Hepatic stellate cell (primary cell): Measurements from ENCODE around the gene IFNL1.
"Not testable (repeated sequence)": the region's sequence is repeated elsewhere in the genome, so short reads cannot be mapped to it uniquely, and the experiment has no call there.

Experiments used
- DNase-seq: peaks from one replicate; pipeline ENCODE4 v3.0.0; 2011; ENCODE audit warnings: low spot score

Gene IFNL1

GRCh38 chr19:39308531-39309304, 12.5 kb downstream of the IFNL1 start:
- DNase-seq = no peak

GRCh38 chr19:39309305-39309670, 13.1 kb downstream of the IFNL1 start:
- not testable (repeated sequence) for DNase-seq

- DNase-seq = no peak
These were observed 14.5 kb downstream of the IFNL1 start for GRCh38 chr19:39310558-39311311.

GRCh38 chr19:39314016-39314728, 18.0 kb downstream of the IFNL1 start:
- no peak for DNase-seq

- DNase-seq = no peak
These were observed 19.7 kb downstream of the IFNL1 start for GRCh38 chr19:39315933-39316332.

- DNase-seq = no peak
These were observed 20.6 kb downstream of the IFNL1 start for GRCh38 chr19:39316627-39317321.

- DNase-seq = no peak
These were observed 21.3 kb downstream of the IFNL1 start for GRCh38 chr19:39317476-39317875.

GRCh38 chr19:39318071-39318470, 21.9 kb downstream of the IFNL1 start:
- no peak for DNase-seq

GRCh38 chr19:39318690-39319089, 22.5 kb downstream of the IFNL1 start:
- no peak for DNase-seq

GRCh38 chr19:39319098-39319891, 23.1 kb downstream of the IFNL1 start:
- DNase-seq = no peak

GRCh38 chr19:39319892-39320248, 23.7 kb downstream of the IFNL1 start:
- no peak for DNase-seq

- no peak for DNase-seq
These were observed 25.1 kb downstream of the IFNL1 start for GRCh38 chr19:39321117-39321831.

- no peak for DNase-seq
These were observed 25.6 kb downstream of the IFNL1 start for GRCh38 chr19:39321832-39322176.

- no peak for DNase-seq
These were observed 28.1 kb downstream of the IFNL1 start for GRCh38 chr19:39324242-39324842.

GRCh38 chr19:39325778-39326665, 29.8 kb downstream of the IFNL1 start:
- peak; percentile 36 for DNase-seq

GRCh38 chr19:39327363-39328045, 31.3 kb downstream of the IFNL1 start:
- DNase-seq = no peak

GRCh38 chr19:39328046-39328705, 32.0 kb downstream of the IFNL1 start:
- DNase-seq = peak; percentile 85

GRCh38 chr19:39329948-39330347, 33.7 kb downstream of the IFNL1 start:
- no peak for DNase-seq
